CD4-positive, alpha-beta T cell treated with Interleukin-4 for 4 hours (primary cell): ENCODE data around the gene ZBTB16.

ENCODE experiments used
- DNase-seq: peaks from one replicate; pipeline ENCODE4 v3.0.0-alpha.2; 2020

Gene ZBTB16

DNA sequence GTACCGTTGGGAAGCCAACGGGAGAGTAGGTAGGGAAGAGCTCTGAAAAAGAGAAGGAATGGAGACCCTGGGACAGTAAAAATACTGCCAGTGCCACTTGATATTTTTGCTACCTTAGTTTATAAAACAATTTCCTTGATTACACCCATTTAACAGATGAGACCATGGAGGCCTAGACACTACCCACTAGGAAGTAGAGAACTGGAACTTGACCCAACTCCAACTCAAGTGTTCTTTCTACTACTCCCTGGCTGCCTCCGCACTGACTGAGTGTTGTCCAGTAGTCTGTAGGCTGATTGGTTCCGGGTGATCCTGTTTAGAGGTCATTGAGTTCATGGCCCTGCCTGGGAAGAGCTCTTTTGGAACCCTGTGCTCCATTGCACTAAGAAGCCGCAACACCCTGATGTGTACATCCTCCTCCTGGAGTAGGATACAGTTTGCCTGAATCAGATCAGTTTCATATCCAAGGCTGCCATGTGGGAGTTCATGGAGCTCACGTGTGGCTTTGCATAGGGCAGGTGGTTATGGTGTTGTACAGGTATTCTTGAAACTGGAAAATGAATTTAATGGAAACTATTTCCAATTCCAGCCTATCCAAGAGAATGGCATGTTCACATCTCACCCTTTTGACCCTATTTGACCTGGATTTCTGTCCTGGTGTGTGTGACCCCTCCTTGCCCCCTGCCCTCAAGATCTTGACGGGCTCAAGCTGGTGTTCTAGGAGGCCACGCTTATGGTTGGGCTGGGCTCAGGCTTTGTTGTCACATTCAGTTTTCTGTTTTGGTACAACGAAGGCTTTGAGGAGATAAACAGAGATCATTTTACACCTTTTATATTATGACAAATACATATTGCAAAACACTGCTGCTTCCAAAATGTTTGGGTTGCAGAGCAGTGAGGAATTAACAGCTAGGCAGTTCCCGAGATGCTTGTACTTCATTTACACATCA, 134.5 kb downstream of the ZBTB16 start:
- no peak for DNase-seq

- no peak for DNase-seq
Observed at GRCh38 chr11:114194702-114195101, 135.2 kb downstream of the ZBTB16 start.

DNA sequence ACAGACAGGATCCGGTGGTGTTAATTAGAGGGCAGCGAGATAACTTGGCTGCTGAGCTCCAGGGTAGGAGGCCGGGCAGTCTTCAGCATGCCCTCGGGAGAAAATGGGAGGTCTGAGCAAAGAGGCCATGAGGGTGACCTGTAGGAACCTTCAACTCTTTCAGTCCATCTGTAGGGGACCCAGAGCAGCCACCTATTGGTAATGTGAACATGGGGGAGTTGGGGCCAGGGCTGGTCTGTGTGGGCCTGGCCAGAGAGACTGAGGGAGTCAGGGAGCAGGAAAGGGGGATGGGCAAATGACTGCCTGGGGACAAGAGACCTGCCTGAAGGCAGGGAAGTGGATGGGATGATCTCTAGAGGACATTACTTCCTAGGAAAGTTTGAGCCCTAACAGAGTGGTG, 135.6 kb downstream of the ZBTB16 start:
- no peak for DNase-seq

DNA sequence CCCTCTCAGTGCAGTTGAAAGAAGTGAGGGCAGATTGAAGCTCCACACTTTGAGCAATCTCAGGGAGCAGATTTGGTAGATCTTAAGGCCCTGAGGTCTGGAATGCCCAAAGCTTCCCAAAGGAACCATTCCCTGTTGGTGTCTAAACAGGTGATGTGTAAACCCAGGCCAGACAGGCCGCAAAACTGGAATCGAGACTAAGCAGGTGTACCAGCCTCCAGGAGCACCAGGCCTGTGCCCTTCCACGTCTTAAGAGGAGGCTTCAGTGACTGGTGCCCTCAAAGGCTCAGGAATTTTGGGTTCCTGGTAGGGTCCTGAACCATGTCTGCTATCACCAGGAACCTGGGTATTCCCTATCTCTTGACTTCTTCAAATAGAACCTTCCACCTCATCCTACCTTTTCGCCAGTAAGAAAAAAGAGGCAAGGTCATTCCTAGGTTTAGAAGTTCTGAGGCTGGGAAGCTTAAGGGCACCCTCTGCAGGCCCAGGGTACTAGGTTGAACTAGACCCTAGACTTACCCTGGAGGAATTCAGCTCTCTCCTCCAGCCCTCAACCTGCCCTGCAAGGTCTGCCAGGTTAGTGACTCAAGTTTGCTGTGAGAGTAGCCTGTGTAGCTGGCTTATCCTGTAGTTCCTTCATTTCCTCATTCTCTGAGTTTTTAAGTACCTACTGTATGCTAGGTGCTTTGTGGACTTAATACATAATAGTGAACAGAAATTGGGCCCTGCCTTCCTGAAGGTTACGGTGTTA, 136.6 kb downstream of the ZBTB16 start:
- no peak for DNase-seq

GRCh38 chr11:114196997-114197703, 137.6 kb downstream of the ZBTB16 start:
- DNase-seq, result no peak

- no peak for DNase-seq
Observed at GRCh38 chr11:114197799-114198500, 138.4 kb downstream of the ZBTB16 start.

DNA sequence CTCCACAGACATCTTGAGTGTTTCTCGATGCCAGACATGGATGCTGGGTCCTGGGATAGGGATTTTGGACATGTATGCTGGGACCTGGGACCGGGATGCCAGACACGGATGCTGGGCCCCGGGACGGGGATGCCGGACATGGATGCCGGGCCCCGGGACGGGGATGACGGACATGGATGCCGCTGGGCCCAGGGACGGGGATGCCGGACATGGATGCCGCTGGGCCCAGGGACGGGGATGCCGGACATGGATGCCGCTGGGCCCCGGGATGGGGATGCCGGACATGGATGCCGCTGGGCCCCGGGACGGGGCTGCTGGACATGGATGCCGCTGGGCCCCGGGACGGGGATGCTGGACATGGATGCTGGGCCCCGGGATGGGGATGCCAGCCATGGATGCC, 139.5 kb downstream of the ZBTB16 start:
- DNase-seq, result no peak

- no peak for DNase-seq
Observed at GRCh38 chr11:114200351-114201133, 141.0 kb downstream of the ZBTB16 start.

DNA sequence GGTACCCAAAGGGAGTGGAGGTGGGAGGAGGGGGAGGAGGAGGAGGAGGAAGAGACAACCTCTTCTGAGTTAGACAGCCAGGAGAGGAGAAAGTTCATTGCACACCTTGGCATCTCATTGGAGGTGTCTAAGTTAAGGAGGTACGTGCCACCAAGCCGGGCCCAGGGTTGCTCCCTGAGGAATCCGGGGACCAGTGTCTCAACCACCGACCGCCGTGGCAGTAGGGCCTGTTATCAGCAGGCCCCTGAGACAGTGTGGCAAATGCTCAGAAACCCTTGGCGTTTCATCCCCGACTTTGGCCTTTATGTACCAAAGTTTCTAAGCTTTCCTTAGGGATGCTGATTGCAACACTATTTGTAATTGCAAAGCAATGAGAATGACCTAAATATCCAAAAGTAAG, 141.7 kb downstream of the ZBTB16 start:
- DNase-seq, result no peak

DNA sequence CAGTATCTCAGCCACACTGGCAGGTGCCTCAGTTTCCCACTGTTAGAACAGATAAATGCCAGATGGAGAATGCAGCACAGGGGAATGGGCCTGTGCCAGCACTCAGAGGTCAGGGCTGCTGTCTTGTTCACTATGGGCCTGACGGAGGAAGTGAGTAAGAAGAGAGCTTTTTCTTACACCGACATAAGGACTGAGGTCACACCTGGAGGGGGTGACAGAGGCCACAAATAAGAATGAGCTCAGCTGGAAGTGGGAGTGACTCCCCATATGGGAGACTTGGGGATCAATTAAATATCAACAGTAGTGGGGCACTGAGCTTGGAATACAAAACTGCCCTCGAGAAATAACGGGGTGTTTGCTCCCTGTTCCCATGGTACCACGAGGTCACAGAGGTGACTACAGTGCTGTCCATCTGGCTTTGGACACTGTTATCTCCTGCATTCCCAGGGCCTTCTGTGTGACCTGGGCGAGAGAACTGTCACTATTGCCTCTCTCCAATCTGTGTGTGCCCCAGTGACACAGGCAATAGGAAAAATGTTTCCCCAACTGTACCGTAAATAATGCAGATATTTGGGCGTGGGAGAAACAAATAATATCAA, 142.6 kb downstream of the ZBTB16 start:
- DNase-seq, result no peak

- no peak for DNase-seq
Observed at GRCh38 chr11:114207096-114207495, 147.6 kb downstream of the ZBTB16 start.

- peak; percentile 54 for DNase-seq
Observed at GRCh38 chr11:114208377-114208776, 148.9 kb downstream of the ZBTB16 start.

DNA sequence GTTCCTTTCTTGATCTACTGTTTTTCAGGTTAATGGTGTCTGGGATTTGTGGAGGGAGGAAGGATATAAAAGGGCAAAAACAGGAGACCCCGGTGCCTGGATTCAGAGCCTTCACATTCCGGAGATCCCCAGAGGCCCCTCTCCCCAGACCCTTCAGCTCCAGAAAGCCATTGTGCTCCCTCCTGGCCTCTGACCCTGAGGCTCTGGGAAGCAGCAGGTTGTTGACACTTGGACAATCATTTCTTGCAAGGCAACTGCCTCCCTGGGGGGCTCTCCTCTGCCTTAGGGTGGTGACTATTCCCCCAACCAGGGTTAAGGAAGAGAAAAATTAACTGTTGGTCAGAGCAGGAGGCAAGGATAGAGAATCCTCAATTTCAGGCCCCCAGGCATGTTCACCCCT, 149.8 kb downstream of the ZBTB16 start:
- no peak for DNase-seq

DNA sequence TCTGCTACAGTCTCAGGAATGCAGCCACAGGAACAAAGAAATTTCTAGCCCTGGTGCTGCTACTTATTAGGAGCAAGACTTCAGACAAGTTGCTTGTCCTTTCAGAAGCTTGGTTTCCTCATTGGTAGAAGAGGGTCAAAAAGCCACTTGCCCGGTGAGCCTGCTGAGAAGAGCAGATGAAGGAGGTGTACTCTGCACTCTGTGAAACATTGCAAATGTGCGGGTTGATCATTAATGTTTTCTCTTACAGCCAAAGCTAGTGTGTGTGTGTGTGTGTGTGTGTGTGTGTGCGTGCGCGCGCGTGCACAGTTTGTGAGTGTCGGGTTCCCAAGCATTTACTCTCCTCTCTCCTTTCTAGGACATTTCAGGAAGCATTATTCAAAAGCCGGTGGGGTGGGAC, 150.4 kb downstream of the ZBTB16 start:
- DNase-seq, result no peak

DNA sequence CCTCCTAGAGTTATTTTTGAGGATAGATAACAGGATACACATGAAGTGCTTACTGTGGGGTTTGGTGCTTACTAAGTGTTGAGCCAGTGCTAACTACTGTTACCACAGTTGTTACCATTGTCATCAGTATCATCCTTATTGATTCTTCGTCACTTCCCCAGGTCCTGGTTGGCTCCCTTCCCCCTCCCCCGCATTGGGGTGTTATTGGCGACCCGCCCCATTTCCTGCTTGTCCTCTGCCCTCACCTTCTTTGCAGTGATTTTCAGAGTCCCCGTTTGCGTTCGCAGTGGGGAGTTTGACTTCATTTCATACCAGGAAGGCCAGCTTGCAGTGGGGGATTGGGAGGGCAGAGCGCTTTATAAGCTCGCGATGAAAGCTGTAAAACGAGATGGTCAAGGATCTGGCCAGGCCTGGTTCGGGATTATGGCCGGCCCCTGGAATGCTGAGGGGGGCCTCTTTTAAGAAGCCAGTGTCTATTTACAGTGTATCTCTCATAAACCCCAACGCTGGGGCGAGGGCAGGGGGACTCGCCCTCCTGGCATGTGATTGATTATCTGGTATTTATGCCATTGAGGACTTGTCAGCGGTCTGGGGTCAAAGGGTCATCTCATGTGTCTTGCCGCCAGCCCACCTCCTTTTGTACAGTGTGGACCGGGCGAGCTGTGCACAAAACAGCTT, 152.1 kb downstream of the ZBTB16 start:
- no peak for DNase-seq

DNA sequence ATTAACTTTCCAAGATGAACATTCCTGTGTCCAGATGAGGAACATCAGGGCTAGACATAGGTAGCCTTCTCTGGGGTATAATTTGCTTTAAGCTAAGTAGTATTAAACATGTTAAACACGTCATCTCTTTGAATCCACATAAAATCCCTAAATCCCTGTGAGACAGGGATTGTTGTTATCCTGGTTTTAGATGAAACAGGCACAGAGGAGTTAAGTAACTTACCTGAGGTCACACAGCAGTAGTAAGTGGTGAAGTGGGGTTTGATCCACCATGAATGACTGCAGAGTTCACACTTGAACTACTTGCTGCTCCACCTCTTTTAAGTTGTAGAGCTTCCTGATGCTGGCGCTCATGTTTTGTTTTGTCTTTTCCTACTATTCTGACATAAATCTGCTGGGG, 154.1 kb downstream of the ZBTB16 start:
- DNase-seq, result no peak

GRCh38 chr11:114215428-114215827, 155.9 kb downstream of the ZBTB16 start:
- DNase-seq, result no peak

GRCh38 chr11:114215871-114216795, 156.6 kb downstream of the ZBTB16 start:
- no peak for DNase-seq

GRCh38 chr11:114216796-114217180, 157.3 kb downstream of the ZBTB16 start:
- DNase-seq, result no peak

GRCh38 chr11:114218508-114218907, 159.0 kb downstream of the ZBTB16 start:
- DNase-seq, result no peak
